Neural cell (in vitro differentiated cells): ENCODE measurements around the gene NUP50.

ENCODE experiments used
- TAF1 ChIP-seq: IDR thresholded peaks from 2 replicates; pipeline ENCODE4 v1.6.1; 2012; ENCODE audit warnings: low read depth
- TF ChIP-seq, protein P1 (sequence below): fragments of 450-650 bp; IDR thresholded peaks from 2 replicates; pipeline ENCODE4 v1.5.1; 2014; ENCODE audit warnings: antibody characterized with exemption, mild to moderate bottlenecking, moderate library complexity; ENCODE audit not compliant: poor library complexity, severe bottlenecking

DNA sequence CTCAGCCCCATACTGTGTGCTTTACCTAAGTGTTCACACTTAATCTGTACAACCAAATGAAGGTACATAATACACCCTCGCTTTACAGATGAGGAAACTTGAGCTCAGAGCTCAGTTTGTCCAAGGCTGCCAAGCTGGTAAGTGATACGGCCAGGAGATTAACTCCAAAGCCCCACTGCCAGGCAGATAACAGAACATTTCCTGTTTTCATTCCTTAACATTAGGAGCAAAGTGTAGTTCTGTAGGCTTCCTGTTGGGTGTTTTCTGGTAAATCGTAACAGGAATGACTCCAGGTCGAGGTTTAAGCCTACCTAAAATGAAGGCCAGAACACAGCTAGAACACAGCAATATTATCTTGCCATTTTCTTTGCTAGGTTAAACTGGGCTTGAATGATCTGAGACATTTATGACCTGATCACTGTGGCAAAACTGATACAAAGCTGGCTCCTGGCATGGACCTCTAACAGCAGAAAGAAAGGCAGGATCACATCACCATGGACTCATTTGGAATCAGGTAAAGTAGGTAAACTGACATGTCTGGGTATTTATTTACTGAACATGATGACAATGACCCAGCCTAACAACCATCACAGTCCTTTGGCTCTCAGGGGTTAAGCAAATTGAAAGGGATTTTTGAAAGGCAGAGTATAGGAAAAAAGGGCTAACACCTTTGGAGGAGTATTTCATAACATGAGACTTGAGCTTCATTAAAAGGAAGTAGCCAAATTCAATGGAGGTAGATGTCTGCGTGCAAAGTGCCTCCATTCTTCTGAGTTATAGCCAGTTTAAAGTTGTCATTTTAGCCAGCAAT lies 3.9 kb upstream of the NUP50 start:
- TF ChIP-seq, protein P1, sequence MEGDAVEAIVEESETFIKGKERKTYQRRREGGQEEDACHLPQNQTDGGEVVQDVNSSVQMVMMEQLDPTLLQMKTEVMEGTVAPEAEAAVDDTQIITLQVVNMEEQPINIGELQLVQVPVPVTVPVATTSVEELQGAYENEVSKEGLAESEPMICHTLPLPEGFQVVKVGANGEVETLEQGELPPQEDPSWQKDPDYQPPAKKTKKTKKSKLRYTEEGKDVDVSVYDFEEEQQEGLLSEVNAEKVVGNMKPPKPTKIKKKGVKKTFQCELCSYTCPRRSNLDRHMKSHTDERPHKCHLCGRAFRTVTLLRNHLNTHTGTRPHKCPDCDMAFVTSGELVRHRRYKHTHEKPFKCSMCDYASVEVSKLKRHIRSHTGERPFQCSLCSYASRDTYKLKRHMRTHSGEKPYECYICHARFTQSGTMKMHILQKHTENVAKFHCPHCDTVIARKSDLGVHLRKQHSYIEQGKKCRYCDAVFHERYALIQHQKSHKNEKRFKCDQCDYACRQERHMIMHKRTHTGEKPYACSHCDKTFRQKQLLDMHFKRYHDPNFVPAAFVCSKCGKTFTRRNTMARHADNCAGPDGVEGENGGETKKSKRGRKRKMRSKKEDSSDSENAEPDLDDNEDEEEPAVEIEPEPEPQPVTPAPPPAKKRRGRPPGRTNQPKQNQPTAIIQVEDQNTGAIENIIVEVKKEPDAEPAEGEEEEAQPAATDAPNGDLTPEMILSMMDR = no peak
- no peak for TF ChIP-seq TAF1
